Parathyroid adenoma (tissue), 2 donors: ENCODE data around the gene PRR18.

ENCODE experiments used
- H2AFZ ChIP-seq: fragments of 300-600 bp; sonication (generic); one replicate; pipeline ENCODE4 v1.7.0; 2017; ENCODE audit warnings: antibody characterized with exemption, mild to moderate bottlenecking
- H3K27ac ChIP-seq: fragments of 300-600 bp; sonication (generic); one replicate; pipeline ENCODE4 v1.7.0; 2017
- H3K27me3 ChIP-seq: fragments of 300-600 bp; sonication (generic); one replicate; pipeline ENCODE4 v1.7.0; 2017; ENCODE audit warnings: low read length; ENCODE audit not compliant: control insufficient read depth, insufficient read depth
- H3K36me3 ChIP-seq: fragments of 300-600 bp; sonication (generic); one replicate; pipeline ENCODE4 v1.7.0; 2017; ENCODE audit warnings: low read length; ENCODE audit not compliant: control insufficient read depth, insufficient read depth
- H3K4me1 ChIP-seq: fragments of 300-600 bp; sonication (generic); one replicate; pipeline ENCODE4 v1.7.0; 2017; ENCODE audit warnings: control low read depth
- H3K4me2 ChIP-seq: fragments of 300-600 bp; sonication (generic); one replicate; pipeline ENCODE4 v1.7.0; 2017; ENCODE audit warnings: low read length
- H3K4me3 ChIP-seq: fragments of 300-600 bp; sonication (generic); one replicate; pipeline ENCODE4 v1.7.0; 2017; ENCODE audit warnings: low read depth, low read length
- H3K79me2 ChIP-seq: fragments of 300-600 bp; sonication (generic); one replicate; pipeline ENCODE4 v1.7.0; 2017; ENCODE audit warnings: control low read depth
- H3K9ac ChIP-seq: fragments of 300-600 bp; sonication (generic); one replicate; pipeline ENCODE4 v1.7.0; 2017; ENCODE audit warnings: mild to moderate bottlenecking
- H3K9me3 ChIP-seq: fragments of 300-600 bp; sonication (generic); one replicate; pipeline ENCODE4 v1.7.0; 2017; ENCODE audit warnings: low read length; ENCODE audit not compliant: control insufficient read depth
- TF ChIP-seq, protein P1 (sequence below): fragments of 300-600 bp; sonication (generic); IDR thresholded peaks from one replicate; pipeline ENCODE4 v1.7.0; 2017; ENCODE audit warnings: antibody characterized with exemption, mild to moderate bottlenecking
- donor health status: primary hyperparathyroidism.

The PRR18 gene

GRCh38 chr6:166312832-166313231 is 4.6 kb upstream of the PRR18 start:
- H3K4me3 ChIP-seq: no peak overlapping the region
- no peaks in the 10 kb centered on the region for H3K79me2 ChIP-seq
- no peak overlapping the region for H3K4me2 ChIP-seq
- no peaks in the 10 kb centered on the region for H3K36me3 ChIP-seq
- H3K27ac ChIP-seq: no peak overlapping the region
- no peaks in the 10 kb centered on the region for H3K27me3 ChIP-seq
- no peak overlapping the region for H3K9ac ChIP-seq
- no peaks in the 10 kb centered on the region for H3K9me3 ChIP-seq
- H3K4me1 ChIP-seq: no peaks in the 10 kb centered on the region
- no peak overlapping the region for H2AFZ ChIP-seq
- TF ChIP-seq, protein P1, sequence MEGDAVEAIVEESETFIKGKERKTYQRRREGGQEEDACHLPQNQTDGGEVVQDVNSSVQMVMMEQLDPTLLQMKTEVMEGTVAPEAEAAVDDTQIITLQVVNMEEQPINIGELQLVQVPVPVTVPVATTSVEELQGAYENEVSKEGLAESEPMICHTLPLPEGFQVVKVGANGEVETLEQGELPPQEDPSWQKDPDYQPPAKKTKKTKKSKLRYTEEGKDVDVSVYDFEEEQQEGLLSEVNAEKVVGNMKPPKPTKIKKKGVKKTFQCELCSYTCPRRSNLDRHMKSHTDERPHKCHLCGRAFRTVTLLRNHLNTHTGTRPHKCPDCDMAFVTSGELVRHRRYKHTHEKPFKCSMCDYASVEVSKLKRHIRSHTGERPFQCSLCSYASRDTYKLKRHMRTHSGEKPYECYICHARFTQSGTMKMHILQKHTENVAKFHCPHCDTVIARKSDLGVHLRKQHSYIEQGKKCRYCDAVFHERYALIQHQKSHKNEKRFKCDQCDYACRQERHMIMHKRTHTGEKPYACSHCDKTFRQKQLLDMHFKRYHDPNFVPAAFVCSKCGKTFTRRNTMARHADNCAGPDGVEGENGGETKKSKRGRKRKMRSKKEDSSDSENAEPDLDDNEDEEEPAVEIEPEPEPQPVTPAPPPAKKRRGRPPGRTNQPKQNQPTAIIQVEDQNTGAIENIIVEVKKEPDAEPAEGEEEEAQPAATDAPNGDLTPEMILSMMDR: no peak

GRCh38 chr6:166310634-166311033 is 2.4 kb upstream of the PRR18 start:
- H3K79me2 ChIP-seq: no peaks in the 10 kb centered on the region
- H3K9me3 ChIP-seq: no peaks in the 10 kb centered on the region
- TF ChIP-seq, protein P1: no peak
- H3K4me1 ChIP-seq: no peaks in the 10 kb centered on the region
- H3K27ac ChIP-seq: no peak overlapping the region
- no peak overlapping the region for H3K4me3 ChIP-seq
- H3K4me2 ChIP-seq: no peak overlapping the region
- H2AFZ ChIP-seq: no peak overlapping the region
- H3K9ac ChIP-seq: no peak overlapping the region
- no peaks in the 10 kb centered on the region for H3K27me3 ChIP-seq
- no peaks in the 10 kb centered on the region for H3K36me3 ChIP-seq

DNA sequence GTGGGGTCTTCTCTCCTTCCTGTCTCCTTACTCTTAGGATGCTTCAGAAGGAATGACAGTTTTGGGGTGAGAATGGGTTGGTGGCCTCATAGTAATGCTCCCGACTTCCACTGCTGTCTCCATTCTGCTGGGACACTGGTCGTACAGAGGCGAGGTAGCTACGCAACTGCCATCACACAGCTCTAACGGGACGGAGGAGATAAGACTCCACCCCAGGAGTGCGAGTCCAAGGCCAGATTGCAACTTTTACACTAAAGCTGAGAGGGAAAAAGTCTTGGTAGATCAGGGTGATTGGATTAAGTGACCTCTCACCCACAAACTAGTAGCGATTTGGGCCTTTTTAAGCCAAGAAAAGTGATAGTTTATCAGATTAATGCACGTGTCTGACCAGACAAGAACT is 1.8 kb upstream of the PRR18 start:
- Histone ChIP-seq H3K27me3 (no peaks in the 10 kb centered on the region), H3K4me3 (no peak overlapping the region), H3K79me2 (no peaks in the 10 kb centered on the region), H2AFZ (no peak overlapping the region), H3K4me1 (no peaks in the 10 kb centered on the region), H3K27ac (no peak overlapping the region), H3K9me3 (no peaks in the 10 kb centered on the region), H3K36me3 (no peaks in the 10 kb centered on the region), H3K4me2 (no peak overlapping the region), H3K9ac (no peak overlapping the region)
- TF ChIP-seq, protein P1: no peak

DNA sequence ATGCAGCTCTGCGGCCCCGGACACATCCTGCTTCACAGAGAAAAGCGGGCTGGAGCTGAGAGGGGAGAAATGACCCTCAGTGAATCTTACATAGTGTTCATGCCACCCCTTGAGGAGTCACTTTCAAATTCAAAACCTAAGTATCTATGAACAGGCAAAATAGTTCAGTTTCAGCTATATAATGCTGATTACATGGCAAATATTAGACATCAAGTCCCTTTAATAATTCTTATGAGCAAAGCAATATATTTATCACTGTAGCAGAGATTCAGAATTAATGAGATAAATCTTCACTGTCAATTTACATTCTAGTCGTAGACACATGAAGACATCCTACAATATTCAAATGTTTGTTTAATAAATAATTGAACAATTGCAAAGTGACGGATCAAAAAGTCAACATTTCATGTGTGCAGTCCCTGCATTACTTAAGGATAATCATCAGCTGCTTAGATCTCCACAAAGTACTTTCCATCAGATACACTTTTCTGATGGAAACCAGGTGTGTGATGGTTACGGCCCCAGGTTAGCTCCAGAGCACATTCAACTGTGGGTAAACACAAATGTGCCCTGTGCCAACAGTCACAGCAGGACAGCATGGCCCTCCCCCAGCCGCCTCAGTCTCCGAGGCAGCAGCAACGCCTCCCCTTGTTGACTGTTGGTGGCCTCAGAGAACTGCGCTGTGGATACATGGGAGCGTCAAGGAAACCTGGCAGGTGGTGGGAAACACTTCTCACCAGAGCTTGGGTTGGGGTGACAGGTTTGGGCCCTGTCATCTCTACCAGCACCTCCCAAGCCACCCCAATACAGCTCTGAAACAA is 787 bp upstream of the PRR18 start:
- TF ChIP-seq, protein P1: no peak
- peak overlapping the region; percentile 77 for H3K4me2 ChIP-seq
- H3K4me3 ChIP-seq: no peak overlapping the region
- H2AFZ ChIP-seq: peak overlapping the region; percentile 93
- H3K9ac ChIP-seq: no peak overlapping the region
- no peaks in the 10 kb centered on the region for H3K36me3 ChIP-seq
- H3K27me3 ChIP-seq: no peaks in the 10 kb centered on the region
- no peaks in the 10 kb centered on the region for H3K79me2 ChIP-seq
- H3K9me3 ChIP-seq: no peaks in the 10 kb centered on the region
- H3K4me1 ChIP-seq: no peaks in the 10 kb centered on the region
- H3K27ac ChIP-seq: no peak overlapping the region
